Hair follicular keratinocyte (primary cell): ENCODE measurements around the gene MARCHF2. TPM values are rescaled to one million over a fixed set of nuclear protein-coding genes. Genes with fewer than 3 reads are reported as not detected.

Source experiments
- total RNA-seq: library from RNA; depleted of rRNA; stranded (reverse); fragments of >200 nt; gene quantifications from 2 replicates; pipeline ENCODE4 v1.2.3, GENCODE V29; 2015

The MARCHF2 gene, protein sequence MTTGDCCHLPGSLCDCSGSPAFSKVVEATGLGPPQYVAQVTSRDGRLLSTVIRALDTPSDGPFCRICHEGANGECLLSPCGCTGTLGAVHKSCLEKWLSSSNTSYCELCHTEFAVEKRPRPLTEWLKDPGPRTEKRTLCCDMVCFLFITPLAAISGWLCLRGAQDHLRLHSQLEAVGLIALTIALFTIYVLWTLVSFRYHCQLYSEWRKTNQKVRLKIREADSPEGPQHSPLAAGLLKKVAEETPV
- 52.5 and 80.2 TPM in 2 replicates for total RNA-seq

GRCh38 chr19:8412783-8413628, at the start of gene MARCHF2:
MARCHF2 (plus strand) TSS chr19:8413305; CDS start chr19:8421841, 8,536 bp downstream.

GRCh38 chr19:8363803-8364771, 49.0 kb upstream of the MARCHF2 start, which contains the start of gene ANGPTL4:
ANGPTL4 (plus strand) TSS chr19:8364155; CDS start chr19:8364322, 167 bp downstream.

GRCh38 chr19:8389891-8390616, 23.1 kb upstream of the MARCHF2 start, which contains the start of gene RAB11B:
RAB11B (plus strand) TSS chr19:8390360; CDS start chr19:8390417, 57 bp downstream.

DNA sequence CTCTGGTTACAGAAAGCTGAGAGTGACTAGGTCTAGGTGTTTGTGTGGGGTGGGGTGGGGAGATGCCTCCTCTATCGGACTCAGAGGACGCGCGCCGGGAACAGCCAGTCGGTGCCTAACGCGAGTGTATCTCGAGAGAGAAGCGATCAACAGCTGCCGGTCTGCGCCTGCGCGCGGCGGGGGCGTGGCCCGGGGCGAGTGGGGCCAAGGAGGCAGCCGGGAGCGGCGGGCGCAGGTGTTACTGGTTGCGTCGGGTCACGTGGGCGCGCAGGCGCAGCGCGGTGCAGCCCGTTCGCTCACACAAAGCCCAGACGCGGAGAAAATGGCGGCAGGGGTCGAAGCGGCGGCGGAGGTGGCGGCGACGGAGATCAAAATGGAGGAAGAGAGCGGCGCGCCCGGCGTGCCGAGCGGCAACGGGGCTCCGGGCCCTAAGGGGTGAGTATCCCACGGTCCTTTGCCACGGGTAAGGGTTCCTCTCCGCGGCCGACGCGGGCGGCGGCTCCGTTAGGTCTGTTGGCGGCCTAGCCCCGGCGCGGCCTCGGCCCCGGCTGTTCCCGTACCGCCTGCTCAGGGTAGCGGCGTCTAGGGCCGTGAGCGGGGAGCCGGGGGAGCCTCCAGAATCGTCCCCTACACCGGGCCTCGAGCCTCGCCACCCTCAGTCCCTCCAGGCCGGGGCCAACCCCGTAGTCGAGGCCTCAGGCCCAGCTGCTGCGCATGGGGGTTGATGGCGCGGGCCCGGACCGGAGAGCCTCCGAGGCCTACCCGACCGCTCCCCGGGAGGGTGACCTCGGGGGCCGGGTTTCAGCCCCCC, 31.8 kb downstream of the MARCHF2 start, which contains the start of gene HNRNPM:
TSS of gene HNRNPM (plus strand) at position 299 of the 811 bp plus-strand sequence. CDS start at position 323, 24 bp downstream.

Other genes starting within 250 kb of the MARCHF2 start
- 7.3 and 9.1 TPM in 2 replicates for gene CERS4, start 203.9 kb upstream of the MARCHF2 start, total RNA-seq
- gene CD320, start 104.9 kb upstream of the MARCHF2 start, total RNA-seq = 49.5 and 89.8 TPM in 2 replicates
- 75.4 and 96.4 TPM in 2 replicates for gene NDUFA7, start 91.9 kb upstream of the MARCHF2 start, total RNA-seq
- gene RPS28, start 91.8 kb upstream of the MARCHF2 start, total RNA-seq = 389 and 571 TPM in 2 replicates
- gene KANK3, start 70.0 kb upstream of the MARCHF2 start, total RNA-seq = 2.7 and 4.1 TPM in 2 replicates
- gene ANGPTL4, start 49.1 kb upstream of the MARCHF2 start, total RNA-seq = 121 and 161 TPM in 2 replicates
- gene RAB11B, start 22.9 kb upstream of the MARCHF2 start, total RNA-seq = 14.3 and 21.9 TPM in 2 replicates
- 48.3 and 116 TPM in 2 replicates for gene HNRNPM, start 31.7 kb downstream of the MARCHF2 start, total RNA-seq
- gene PRAM1, start 89.3 kb downstream of the MARCHF2 start, total RNA-seq = not detected in 2 replicates
- gene ZNF414, start 100.9 kb downstream of the MARCHF2 start, total RNA-seq = 2.3 and 3.7 TPM in 2 replicates
- 0.31 TPM in 1 of 2 replicates, not detected in the other for gene MYO1F, start 164.1 kb downstream of the MARCHF2 start, total RNA-seq
- gene ADAMTS10, start 197.4 kb downstream of the MARCHF2 start, total RNA-seq = not detected in 2 replicates
- gene NFILZ, start 217.3 kb downstream of the MARCHF2 start, total RNA-seq = not detected in 2 replicates